WTC11 (cell line): ENCODE results near the gene FREM1. TPM values are rescaled to one million over a fixed set of nuclear protein-coding genes. Genes with fewer than 3 reads are reported as not detected.
A peak's percentile ranks its signal among the peaks of the same experiment; 100 is the strongest.

Experiments
- ATAC-seq: fragments of 200-7000 bp; cut with Tn5 transposase; 2 replicates; pipeline ENCODE4 v1.10.0; 2021; ENCODE audit warnings: mild to moderate bottlenecking, moderate library complexity
- CTCF ChIA-PET: fragments of 300-600 bp; sonication (Branson Sonifier 250); formaldehyde crosslinking; loops from one replicate; lab custom pipeline; 2021; ENCODE audit warnings: antibody characterized with exemption; lab: Charles Lee
- POLR2A ChIA-PET: fragments of 350-600 bp; sonication (Branson Sonifier 250); formaldehyde crosslinking; loops from one replicate; lab custom pipeline; 2021; ENCODE audit warnings: antibody characterized with exemption; lab: Charles Lee
- DNase-seq: peaks from one replicate; pipeline ENCODE4 v3.0.0; 2021; ENCODE audit warnings: low spot score
- H3K27ac Mint-ChIP-seq: 2 replicates; pipeline ENCODE4 v1.8.0; 2021; ENCODE audit warnings: mixed read lengths
- H3K27me3 Mint-ChIP-seq: 2 replicates; pipeline ENCODE4 v1.8.0; 2021; ENCODE audit warnings: low read depth, mild to moderate bottlenecking, moderate library complexity, mixed read lengths
- H3K36me3 Mint-ChIP-seq: 2 replicates; pipeline ENCODE4 v1.8.0; 2021; ENCODE audit warnings: mixed read lengths
- H3K4me1 Mint-ChIP-seq: 2 replicates; pipeline ENCODE4 v1.8.0; 2022; ENCODE audit warnings: mixed read lengths
- H3K4me3 Mint-ChIP-seq: 2 replicates; pipeline ENCODE4 v1.8.0; 2021; ENCODE audit warnings: mild to moderate bottlenecking, moderate library complexity, mixed read lengths
- H3K9me3 Mint-ChIP-seq: 2 replicates; pipeline ENCODE4 v1.8.0; 2021; ENCODE audit warnings: mixed read lengths
- ATF2 ChIP-seq: sonication (generic); formaldehyde crosslinking; IDR thresholded peaks from 2 replicates; pipeline ENCODE4 v1.8.1; 2022; ENCODE audit warnings: low read depth, missing genetic modification reagents, borderline replicate concordance
- ERG ChIP-seq: fragments of 250-450 bp; sonication (Bioruptor Pico); IDR thresholded peaks from 2 replicates; pipeline ENCODE4 v1.8.0; 2021; ENCODE audit warnings: mild to moderate bottlenecking
- ETV6 ChIP-seq: sonication (generic); formaldehyde crosslinking; IDR thresholded peaks from 2 replicates; pipeline ENCODE4 v1.8.1; 2022; ENCODE audit warnings: mild to moderate bottlenecking, missing genetic modification reagents
- FOXK1 ChIP-seq: sonication (generic); formaldehyde crosslinking; IDR thresholded peaks from 2 replicates; pipeline ENCODE4 v1.8.0; 2022; ENCODE audit warnings: mild to moderate bottlenecking, moderate library complexity, missing genetic modification reagents
- FOXP1 ChIP-seq: sonication (generic); formaldehyde crosslinking; IDR thresholded peaks from 2 replicates; pipeline ENCODE4 v1.8.0; 2022; ENCODE audit warnings: missing genetic modification reagents, mild to moderate bottlenecking, moderate library complexity, borderline replicate concordance
- HMGXB4 ChIP-seq: sonication (generic); formaldehyde crosslinking; IDR thresholded peaks from 2 replicates; pipeline ENCODE4 v1.8.1; 2023; ENCODE audit warnings: mild to moderate bottlenecking, moderate library complexity, missing genetic modification reagents
- KAT7 ChIP-seq: sonication (generic); formaldehyde crosslinking; IDR thresholded peaks from 2 replicates; pipeline ENCODE4 v1.8.1; 2023; ENCODE audit warnings: missing genetic modification reagents, mild to moderate bottlenecking, borderline replicate concordance
- MAX ChIP-seq: sonication (generic); formaldehyde crosslinking; IDR thresholded peaks from 2 replicates; pipeline ENCODE4 v1.8.0; 2022; ENCODE audit warnings: mild to moderate bottlenecking, missing genetic modification reagents
- NFATC4 ChIP-seq: fragments of 250-450 bp; sonication (Bioruptor Pico); IDR thresholded peaks from 2 replicates; pipeline ENCODE4 v1.9.0; 2021; ENCODE audit warnings: mild to moderate bottlenecking
- NR1H2 ChIP-seq: sonication (generic); formaldehyde crosslinking; IDR thresholded peaks from 2 replicates; pipeline ENCODE4 v1.9.0; 2021; ENCODE audit warnings: mild to moderate bottlenecking, moderate library complexity, missing genetic modification reagents
- NR3C1 ChIP-seq: sonication (generic); formaldehyde crosslinking; conservative IDR thresholded peaks from 2 replicates; pipeline ENCODE4 v1.8.1; 2023; ENCODE audit warnings: low read depth, mild to moderate bottlenecking, missing genetic modification reagents
- OVOL2 ChIP-seq: fragments of 250-450 bp; sonication (Bioruptor Pico); IDR thresholded peaks from 2 replicates; pipeline ENCODE4 v1.9.0; 2021; ENCODE audit warnings: mild to moderate bottlenecking, borderline replicate concordance
- RORB ChIP-seq: fragments of 250-450 bp; sonication (Bioruptor Pico); IDR thresholded peaks from 2 replicates; pipeline ENCODE4 v1.9.0; 2021; ENCODE audit warnings: mild to moderate bottlenecking
- SP1 ChIP-seq: sonication (generic); formaldehyde crosslinking; conservative IDR thresholded peaks from 2 replicates; pipeline ENCODE4 v1.8.1; 2022; ENCODE audit warnings: missing genetic modification reagents
- STAT6 ChIP-seq: sonication (generic); formaldehyde crosslinking; conservative IDR thresholded peaks from 2 replicates; pipeline ENCODE4 v1.8.1; 2023; ENCODE audit warnings: mild to moderate bottlenecking, low read depth, missing genetic modification reagents, moderate library complexity
- TEAD4 ChIP-seq: sonication (generic); formaldehyde crosslinking; IDR thresholded peaks from 2 replicates; pipeline ENCODE4 v1.8.0; 2022; ENCODE audit warnings: mild to moderate bottlenecking, missing genetic modification reagents
- USF1 ChIP-seq: sonication (generic); formaldehyde crosslinking; IDR thresholded peaks from 2 replicates; pipeline ENCODE4 v1.8.0; 2022; ENCODE audit warnings: mild to moderate bottlenecking, missing genetic modification reagents
- ZBTB21 ChIP-seq: sonication (generic); formaldehyde crosslinking; IDR thresholded peaks from 2 replicates; pipeline ENCODE4 v1.8.1; 2023; ENCODE audit warnings: mild to moderate bottlenecking, missing genetic modification reagents, borderline replicate concordance
- ZNF121 ChIP-seq: sonication (generic); formaldehyde crosslinking; IDR thresholded peaks from 2 replicates; pipeline ENCODE4 v1.8.0; 2023; ENCODE audit warnings: missing genetic modification reagents
- ZNF232 ChIP-seq: sonication (generic); formaldehyde crosslinking; IDR thresholded peaks from 2 replicates; pipeline ENCODE4 v1.8.0; 2022; ENCODE audit warnings: mild to moderate bottlenecking, missing genetic modification reagents
- ZNF317 ChIP-seq: sonication (generic); formaldehyde crosslinking; IDR thresholded peaks from 2 replicates; pipeline ENCODE4 v1.8.1; 2023; ENCODE audit warnings: low read depth, mild to moderate bottlenecking, moderate library complexity, missing genetic modification reagents, borderline replicate concordance
- total RNA-seq: library from RNA; stranded (reverse); gene quantifications from 3 replicates; pipeline ENCODE4 v1.2.3, GENCODE V29; 2021

Gene FREM1
- total RNA-seq, 1 experiment from 2014 or later = 2.8 TPM

- no peaks in the 10 kb centered on the region for H3K9me3 Mint-ChIP-seq
- ATAC-seq = peak; percentile 86
- peaks cover 34% of the 10 kb centered on the region for H3K27me3 Mint-ChIP-seq
- peak; percentile 70 for DNase-seq
- H3K4me3 Mint-ChIP-seq = peak within 1 kb of the TSS; percentile 95
- peaks cover 9% of the 10 kb centered on the region for H3K36me3 Mint-ChIP-seq
- TF ChIP-seq FOXK1 (CRISPR knock-in tag) (peak; percentile 39; the same call in 1 of the 2 replicates), ZNF317 (peak; percentile 42; the same call in 1 of the 2 replicates), RORB (CRISPR knock-in tag) (no peak), STAT6 (CRISPR knock-in tag) (0 out of 2 replicates have a peak, but pooled peaks have one; percentile 79), MAX (CRISPR knock-in tag) (peak; percentile 75), NR1H2 (CRISPR knock-in tag) (no peak), KAT7 (CRISPR knock-in tag) (no peak), SP1 (CRISPR knock-in tag) (peak; percentile 50), FOXP1 (peak; percentile 80; the same call in 1 of the 2 replicates), ATF2 (no peak), HMGXB4 (CRISPR knock-in tag) (peak; percentile 93), ZBTB21 (CRISPR knock-in tag) (peak; percentile 58; the same call in 1 of the 2 replicates)
- peak within 1 kb of the TSS; percentile 95 for H3K27ac Mint-ChIP-seq
- POLR2A ChIA-PET = interaction anchor here (0.8 kb wide), 1 partner anchor 268 kb away, joined by 5 read pairs; no protein-coding TSS in a partner anchor
- CTCF ChIA-PET = interaction anchor here (0.6 to 2.1 kb wide), 7 partner anchors 32 to 872 kb away, joined by 3 to 7 read pairs (median 4); no protein-coding TSS in a partner anchor
- peaks cover 27% of the 10 kb centered on the region for H3K4me1 Mint-ChIP-seq
These were observed 216.9 kb downstream of the FREM1 start, which contains the start of gene ZDHHC21 for GRCh38 chr9:14693251-14693861. TSS of gene ZDHHC21 (minus strand) at chr9:14693432. CDS start at chr9:14674340, 19,092 bp downstream.

- peaks cover 9% of the 10 kb centered on the region for H3K36me3 Mint-ChIP-seq
- H3K27me3 Mint-ChIP-seq = peaks cover 27% of the 10 kb centered on the region
- peak overlapping the region; percentile 62 for H3K27ac Mint-ChIP-seq
- peak; percentile 56 for DNase-seq
- no peaks in the 10 kb centered on the region for H3K9me3 Mint-ChIP-seq
- peak; percentile 75 for ATAC-seq
- CTCF ChIA-PET = interaction anchor here (0.6 to 2.1 kb wide), 7 partner anchors 31 to 873 kb away, joined by 3 to 7 read pairs (median 4); no protein-coding TSS in a partner anchor
- peaks cover 27% of the 10 kb centered on the region for H3K4me1 Mint-ChIP-seq
- POLR2A ChIA-PET = interaction anchor here (0.8 kb wide), 1 partner anchor 267 kb away, joined by 5 read pairs; no protein-coding TSS in a partner anchor
- peak overlapping the region; percentile 95 for H3K4me3 Mint-ChIP-seq
- no peak for TF ChIP-seq TEAD4 (CRISPR knock-in tag)
- no peak for TF ChIP-seq FOXP1
- TF ChIP-seq ERG = no peak
- TF ChIP-seq SP1 (CRISPR knock-in tag) = no peak
- no peak for TF ChIP-seq ETV6 (CRISPR knock-in tag)
- TF ChIP-seq STAT6 (CRISPR knock-in tag) = no peak
- no peak for TF ChIP-seq OVOL2 (CRISPR knock-in tag)
- no peak for TF ChIP-seq NFATC4 (CRISPR knock-in tag)
- TF ChIP-seq ZNF232 (CRISPR knock-in tag) = no peak
- no peak for TF ChIP-seq NR3C1 (CRISPR knock-in tag)
- TF ChIP-seq ZNF121 (CRISPR knock-in tag) = no peak
- TF ChIP-seq NR1H2 (CRISPR knock-in tag) = no peak
- TF ChIP-seq USF1 (CRISPR knock-in tag) = no peak
These were observed 217.6 kb downstream of the FREM1 start for GRCh38 chr9:14692470-14693250.
